ENCODE data around the gene SSR2.

DNA sequence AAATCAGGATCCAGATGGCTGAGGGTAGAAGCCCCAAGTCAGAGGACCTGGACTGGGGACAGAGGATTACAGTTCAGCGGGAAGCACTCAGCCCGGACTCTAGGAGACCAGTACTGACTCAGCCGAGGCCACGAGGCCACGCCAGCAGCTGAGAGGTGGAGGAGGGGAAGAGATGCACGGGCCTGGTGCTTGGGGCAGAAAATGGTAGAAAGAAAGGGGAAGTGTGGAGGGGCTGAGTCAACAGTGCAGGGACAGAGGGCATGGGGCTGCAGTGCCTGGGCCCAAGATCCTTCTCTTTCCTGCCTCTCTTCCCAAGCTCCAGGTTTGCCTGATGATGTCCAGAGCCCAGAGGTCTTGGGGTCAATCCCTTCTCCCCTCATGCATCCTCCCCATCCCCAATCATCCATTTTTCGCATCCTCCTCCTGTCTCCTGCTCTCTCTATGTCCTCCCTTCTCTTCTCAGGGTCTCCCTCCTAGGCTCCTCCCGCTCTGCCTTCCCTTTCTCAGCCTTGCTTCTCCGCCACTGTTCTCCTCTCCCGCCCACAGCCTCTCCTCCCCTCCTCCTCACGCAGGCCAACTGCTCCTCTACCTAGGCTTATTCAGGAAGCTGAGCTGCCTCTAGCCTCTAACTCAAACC, 50.1 kb downstream of the SSR2 start:
- TF ChIP-seq, protein P1, sequence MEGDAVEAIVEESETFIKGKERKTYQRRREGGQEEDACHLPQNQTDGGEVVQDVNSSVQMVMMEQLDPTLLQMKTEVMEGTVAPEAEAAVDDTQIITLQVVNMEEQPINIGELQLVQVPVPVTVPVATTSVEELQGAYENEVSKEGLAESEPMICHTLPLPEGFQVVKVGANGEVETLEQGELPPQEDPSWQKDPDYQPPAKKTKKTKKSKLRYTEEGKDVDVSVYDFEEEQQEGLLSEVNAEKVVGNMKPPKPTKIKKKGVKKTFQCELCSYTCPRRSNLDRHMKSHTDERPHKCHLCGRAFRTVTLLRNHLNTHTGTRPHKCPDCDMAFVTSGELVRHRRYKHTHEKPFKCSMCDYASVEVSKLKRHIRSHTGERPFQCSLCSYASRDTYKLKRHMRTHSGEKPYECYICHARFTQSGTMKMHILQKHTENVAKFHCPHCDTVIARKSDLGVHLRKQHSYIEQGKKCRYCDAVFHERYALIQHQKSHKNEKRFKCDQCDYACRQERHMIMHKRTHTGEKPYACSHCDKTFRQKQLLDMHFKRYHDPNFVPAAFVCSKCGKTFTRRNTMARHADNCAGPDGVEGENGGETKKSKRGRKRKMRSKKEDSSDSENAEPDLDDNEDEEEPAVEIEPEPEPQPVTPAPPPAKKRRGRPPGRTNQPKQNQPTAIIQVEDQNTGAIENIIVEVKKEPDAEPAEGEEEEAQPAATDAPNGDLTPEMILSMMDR (conservative IDR thresholded peaks at IDR 0.05 in 1 of 2, IDR thresholded peaks at IDR 0.05 in 1 of 2; ENCODE audit: extremely low read depth in 1 of 2, insufficient read depth in 1 of 2, low read depth in 1 of 2, low read length in 2 of 2) = no peak
- TF ChIP-seq EZH2 (IDR thresholded peaks at IDR 0.05; ENCODE audit: borderline replicate concordance, low read length) = no peak
